HG03066 (cell line): Measurements from ENCODE around the gene HARS1.
A peak's percentile ranks its signal among the peaks of the same experiment; 100 is the strongest.
"Not testable (repeated sequence)": the region's sequence is repeated elsewhere in the genome, so short reads cannot be mapped to it uniquely, and the experiment has no call there.

Source experiments
- ATAC-seq: cut with Tn5 transposase; IDR thresholded peaks from one replicate; pipeline ENCODE4 v1.9.1; 2021; ENCODE audit warnings: low read depth; ENCODE audit not compliant: unreplicated experiment

Gene HARS1

DNA sequence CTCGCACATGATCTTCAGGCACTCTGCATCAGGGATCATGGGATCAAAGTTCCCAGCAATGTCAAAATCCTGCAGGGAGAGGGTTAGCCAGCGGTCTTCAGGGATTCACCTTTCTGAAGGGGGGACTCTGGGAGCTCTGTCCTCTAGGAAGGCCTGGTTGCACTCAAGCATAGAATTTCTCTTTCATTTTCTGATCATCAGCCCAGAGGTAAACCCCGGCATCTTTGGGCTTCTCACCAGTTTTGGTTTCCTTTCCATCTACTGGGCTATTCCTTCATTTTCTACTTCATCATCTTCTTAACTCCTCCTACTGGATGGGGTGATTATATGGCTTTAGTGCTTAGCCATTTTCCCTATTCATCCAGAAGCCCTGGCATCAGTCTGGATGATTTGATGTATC lies 13.2 kb downstream of the HARS1 start:
- peak; percentile 62 for ATAC-seq

- ATAC-seq, result no peak
These were observed 16.5 kb downstream of the HARS1 start for GRCh38 chr5:140674629-140675028.

- no peak for ATAC-seq
These were observed 17.0 kb downstream of the HARS1 start for GRCh38 chr5:140674211-140674610.

GRCh38 chr5:140673187-140673976 lies 17.8 kb downstream of the HARS1 start, which contains the start of gene DND1:
Gene DND1, minus strand, starts transcription at chr5:140673576. Its CDS starts 34 bp downstream, at chr5:140673542.
- no peak for ATAC-seq

- ATAC-seq, result no peak
These were observed 18.5 kb downstream of the HARS1 start for GRCh38 chr5:140672455-140673186.

GRCh38 chr5:140671472-140672125 lies 19.6 kb downstream of the HARS1 start:
- ATAC-seq, result no peak

DNA sequence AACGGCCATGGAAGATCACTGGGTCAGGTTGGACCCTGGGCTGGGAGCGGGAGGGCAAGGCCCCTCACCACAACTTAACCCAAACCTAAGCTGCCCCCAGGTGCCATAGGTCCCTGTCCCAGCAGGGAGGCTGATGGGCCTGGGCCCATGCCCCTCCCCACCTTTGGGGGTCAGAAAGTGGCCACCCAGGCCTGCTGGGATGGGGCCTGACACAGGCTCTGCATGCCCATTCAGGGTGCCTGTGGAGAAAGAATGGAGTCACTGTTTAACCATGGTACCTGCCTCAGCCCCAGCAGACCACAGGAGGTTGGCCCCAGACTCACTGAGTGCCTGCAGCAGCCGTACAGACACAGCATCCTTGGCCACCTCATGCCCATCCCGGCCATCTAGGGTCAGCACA lies 20.1 kb downstream of the HARS1 start:
- ATAC-seq, result not testable (repeated sequence)

GRCh38 chr5:140664359-140665119 lies 26.6 kb downstream of the HARS1 start, which contains the start of gene WDR55:
Gene WDR55, plus strand, starts transcription at chr5:140664904. Its CDS starts 9 bp downstream, at chr5:140664913.
- ATAC-seq, result peak; percentile 98

- no peak for ATAC-seq
These were observed 27.2 kb downstream of the HARS1 start for GRCh38 chr5:140664030-140664358.

DNA sequence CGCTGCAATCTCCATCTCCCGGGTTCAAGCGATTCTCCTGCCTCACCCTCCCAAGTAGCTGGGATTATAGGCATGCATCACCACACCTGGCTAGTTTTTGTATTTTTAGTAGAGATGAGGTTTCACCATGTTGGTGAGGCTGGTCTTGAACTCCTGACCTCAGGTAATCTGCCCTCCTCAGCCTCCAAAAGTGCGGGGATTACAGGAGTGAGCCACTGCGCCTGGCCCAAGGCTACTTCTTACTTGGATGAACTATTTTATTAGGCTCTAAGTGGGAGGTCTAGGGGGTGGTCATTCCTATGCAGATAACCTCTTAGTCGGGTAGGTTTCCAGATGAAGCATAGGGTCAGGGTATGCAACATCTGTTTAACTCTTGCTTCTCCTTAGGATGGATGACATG lies 30.8 kb downstream of the HARS1 start:
- ATAC-seq, result not testable (repeated sequence)

DNA sequence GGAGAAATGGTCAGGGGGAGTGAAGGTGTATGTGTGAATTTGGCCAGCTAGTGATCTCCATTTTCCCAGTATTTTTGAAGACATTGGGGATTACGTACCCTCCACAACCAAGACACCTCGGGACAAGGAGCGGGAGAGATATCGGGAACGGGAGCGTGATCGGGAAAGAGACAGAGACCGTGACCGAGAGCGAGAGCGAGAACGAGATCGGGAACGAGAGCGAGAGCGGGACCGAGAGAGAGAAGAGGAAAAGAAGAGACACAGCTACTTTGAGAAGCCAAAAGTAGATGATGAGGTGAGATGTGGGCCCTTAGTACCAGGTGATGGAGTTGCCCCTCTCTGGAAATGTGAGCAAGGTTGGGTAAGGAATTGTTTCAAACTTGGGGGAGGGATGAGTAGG lies 32.3 kb downstream of the HARS1 start:
- no peak for ATAC-seq

DNA sequence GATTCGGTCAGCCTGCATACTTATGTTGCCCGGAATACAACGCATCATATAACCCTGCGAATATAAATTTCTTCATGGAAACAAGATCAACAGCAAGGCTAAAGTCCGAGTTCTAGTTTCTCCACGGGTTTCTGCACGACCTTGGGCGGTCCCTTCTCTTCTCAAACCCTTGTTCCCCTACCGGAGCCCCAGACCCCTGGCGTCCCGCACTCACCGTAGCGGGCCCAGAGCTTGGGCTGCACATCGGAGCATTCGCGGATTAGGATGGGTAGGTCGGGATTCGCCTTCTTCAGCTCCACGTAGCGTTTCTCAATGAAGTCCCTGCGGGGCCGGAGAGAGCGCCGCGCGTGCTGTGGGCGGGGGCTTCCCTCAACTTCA lies 44.1 kb downstream of the HARS1 start:
- ATAC-seq, result no peak

GRCh38 chr5:140642718-140643117 lies 48.5 kb downstream of the HARS1 start:
- no peak for ATAC-seq

DNA sequence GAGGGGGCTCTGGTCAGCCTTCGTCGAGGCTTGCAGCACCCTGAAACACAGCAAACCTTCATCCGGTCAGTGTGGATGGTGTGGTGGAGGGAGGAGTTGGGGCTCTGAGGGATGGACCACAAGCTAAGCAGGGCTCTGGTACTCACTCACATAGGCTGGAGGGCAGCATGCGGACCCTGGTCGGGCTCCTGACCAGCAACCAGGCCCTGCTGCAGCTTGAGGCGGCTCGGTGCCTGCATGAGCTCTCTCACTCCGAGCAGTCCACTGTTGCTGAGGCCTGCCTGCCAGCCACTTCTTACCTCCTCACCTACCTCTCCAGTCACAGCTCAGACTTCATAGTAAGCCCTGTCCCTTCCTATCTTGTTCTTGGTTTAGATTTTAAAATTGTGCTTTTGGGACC lies 49.5 kb downstream of the HARS1 start:
- no peak for ATAC-seq

- ATAC-seq, result peak; percentile 93
These were observed 51.8 kb downstream of the HARS1 start, which contains the start of gene TMCO6 for GRCh38 chr5:140639148-140639981. Gene TMCO6, plus strand, starts transcription at chr5:140639451. Its CDS starts 77 bp downstream, at chr5:140639528.

- ATAC-seq, result not testable (repeated sequence)
These were observed 52.3 kb downstream of the HARS1 start for GRCh38 chr5:140638898-140639147.

DNA sequence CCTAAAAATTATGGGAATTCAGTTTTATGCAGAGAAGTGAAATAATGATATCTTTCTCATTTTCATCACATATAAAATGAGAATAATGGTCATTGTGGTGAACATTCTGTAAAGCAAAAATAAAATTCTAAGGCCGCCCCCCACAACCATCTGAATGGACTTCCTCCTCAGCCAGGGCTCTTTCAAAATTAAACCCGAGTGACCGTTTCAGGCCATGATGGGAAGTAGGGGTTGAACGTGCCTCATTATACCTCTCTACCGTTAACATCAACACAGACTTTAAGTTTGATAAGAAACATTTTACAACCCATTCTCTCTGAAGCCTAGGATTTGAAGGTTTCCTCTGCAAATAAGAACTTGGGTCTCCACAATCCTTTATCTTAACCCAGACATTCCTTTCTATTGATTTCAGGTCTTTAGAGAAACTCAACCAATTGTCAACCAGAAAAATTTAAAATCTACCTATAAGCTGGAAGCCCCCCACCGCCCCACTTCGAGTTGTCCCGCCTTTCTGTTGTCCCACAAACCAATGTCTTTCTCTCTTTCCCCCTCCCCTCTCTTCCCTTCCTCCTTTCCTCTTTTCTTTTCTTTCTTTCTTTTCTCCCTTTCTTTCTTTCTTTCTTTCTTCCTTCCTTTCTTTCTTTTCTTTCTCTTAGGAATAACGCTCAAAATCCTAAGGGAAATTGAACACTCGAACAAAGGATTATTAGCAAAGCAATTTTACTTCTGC lies 53.6 kb downstream of the HARS1 start:
- ATAC-seq, result no peak

DNA sequence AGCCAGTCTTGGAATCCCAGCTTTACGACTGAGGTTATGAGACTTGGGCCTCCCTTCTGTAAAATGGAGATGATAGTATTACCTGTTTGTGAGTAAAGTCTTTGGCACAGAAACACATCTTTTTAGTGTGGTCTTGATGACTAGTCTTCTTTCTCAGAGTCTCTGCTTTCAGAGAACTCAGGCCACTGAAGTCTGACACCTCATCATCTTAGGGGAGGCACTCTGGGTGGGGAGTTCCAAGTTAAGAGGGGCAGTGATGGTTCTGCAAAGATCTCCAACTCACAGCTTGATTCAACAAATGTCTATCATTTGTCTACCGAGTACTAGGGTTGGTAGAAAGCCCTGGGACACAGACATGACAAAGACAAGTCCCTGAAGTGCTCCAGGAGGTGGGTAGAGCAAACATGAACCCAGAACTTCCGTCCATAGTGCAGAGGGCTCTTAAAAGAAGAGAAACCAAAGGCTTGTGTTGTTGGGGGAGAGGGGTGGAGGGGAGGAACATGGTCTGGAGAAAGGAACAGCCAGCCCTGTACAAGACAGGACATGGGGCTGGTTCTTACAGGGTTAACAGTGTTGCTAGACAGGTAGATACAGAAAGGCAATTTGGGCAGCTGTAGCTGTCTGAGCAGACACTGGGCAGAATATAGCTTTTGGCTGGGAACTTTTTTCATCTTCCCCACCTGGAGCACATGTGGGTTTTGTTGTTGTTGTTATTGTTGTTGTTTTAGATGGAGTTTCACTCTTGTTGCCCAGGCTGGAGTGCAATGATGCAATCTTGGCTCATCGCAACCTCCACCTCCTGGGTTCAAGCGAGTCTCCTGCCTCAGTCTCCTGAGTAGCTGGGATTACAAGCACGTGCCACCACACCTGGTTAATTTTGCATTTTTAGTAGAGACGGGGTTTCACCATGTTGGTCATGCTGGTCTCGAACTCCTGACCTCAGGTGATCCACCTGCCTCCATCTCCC lies 55.6 kb downstream of the HARS1 start:
- no peak for ATAC-seq
